HG03097 (cell line): ENCODE data around the gene COCH.
"Not testable (repeated sequence)": the region's sequence is repeated elsewhere in the genome, so short reads cannot be mapped to it uniquely, and the experiment has no call there.

Experiments
- ATAC-seq: cut with Tn5 transposase; IDR thresholded peaks from one replicate; pipeline ENCODE4 v1.9.1; 2021; ENCODE audit not compliant: unreplicated experiment, low FRiP score

The COCH gene

GRCh38 chr14:30921305-30921704, 46.9 kb downstream of the COCH start:
- ATAC-seq = no peak

DNA sequence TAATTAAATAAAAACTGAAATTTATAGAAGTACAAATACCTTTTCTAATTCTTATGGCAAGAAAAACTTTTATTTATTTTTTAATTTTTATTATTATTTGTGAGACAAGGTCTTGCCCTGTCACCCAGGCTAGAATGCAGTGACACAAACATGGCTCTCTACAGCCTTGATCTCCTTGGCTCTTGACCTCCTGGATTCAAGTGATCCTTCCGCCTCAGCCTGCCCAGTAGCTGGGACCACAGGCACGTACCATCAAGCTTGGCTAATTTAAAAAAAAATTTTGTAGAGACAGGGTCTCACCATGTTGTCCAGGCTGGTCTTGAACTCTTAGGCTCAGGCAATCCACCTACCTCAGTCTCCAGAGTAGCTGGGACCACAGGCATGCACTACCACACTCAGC, 47.4 kb downstream of the COCH start:
- ATAC-seq = no peak

- no peak for ATAC-seq
Measured at GRCh38 chr14:30925254-30925653, 50.9 kb downstream of the COCH start.

DNA sequence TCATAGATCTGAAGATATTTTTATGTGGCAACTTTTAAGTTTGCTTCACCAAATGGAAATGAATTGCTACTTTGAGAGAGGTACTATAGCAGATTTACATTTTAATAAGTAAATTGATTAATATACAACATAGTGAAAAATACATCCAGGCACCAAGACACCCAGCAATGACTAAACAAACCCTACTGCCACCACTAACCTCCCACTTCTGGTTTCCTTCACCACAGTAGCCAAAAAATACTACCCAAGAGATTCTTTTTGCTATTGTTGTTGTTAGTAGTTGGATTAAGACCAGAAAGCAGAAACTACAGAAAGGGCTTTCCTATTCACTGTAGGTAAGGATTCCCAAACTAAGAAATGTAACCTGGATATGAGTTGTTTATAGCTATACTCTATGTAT, 54.1 kb downstream of the COCH start:
- no peak for ATAC-seq

- not testable (repeated sequence) for ATAC-seq
Measured at GRCh38 chr14:30933937-30934336, 59.6 kb downstream of the COCH start.

DNA sequence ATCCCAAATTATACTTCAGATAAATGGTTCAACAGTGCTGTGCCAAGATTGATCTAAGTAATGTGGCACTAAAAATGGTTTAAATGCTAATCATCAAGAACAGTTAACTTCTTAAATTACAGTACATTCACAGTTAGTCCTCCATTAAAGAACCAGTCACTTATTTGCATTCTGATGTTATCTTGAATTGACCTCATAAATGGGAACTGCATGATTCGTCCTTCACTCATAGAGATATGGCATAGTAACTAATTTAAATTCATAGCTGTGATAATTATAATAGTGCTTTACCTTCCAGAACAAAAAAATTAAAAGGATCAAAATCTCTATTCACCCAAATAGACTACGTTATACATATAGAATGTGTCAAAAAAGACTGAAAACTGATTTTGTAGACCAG, 61.1 kb downstream of the COCH start:
- ATAC-seq = no peak

GRCh38 chr14:30938617-30939016, 64.3 kb downstream of the COCH start:
- no peak for ATAC-seq
